Choroid plexus epithelial cell (primary cell): Measurements from ENCODE around the gene ACTL10.

ENCODE experiments used
- DNase-seq: peaks from one replicate; pipeline ENCODE4 v3.0.0-alpha.2; 2010; ENCODE audit warnings: low read depth
- H3K4me3 ChIP-seq: 2 replicates; pipeline ENCODE4 v1.5.1; 2011; ENCODE audit warnings: low read depth, mild to moderate bottlenecking, control low read depth, low read length, moderate library complexity
- CTCF ChIP-seq: conservative IDR thresholded peaks from 2 replicates; pipeline ENCODE4 v1.5.1; 2011; ENCODE audit warnings: low read depth, mild to moderate bottlenecking, control low read depth, inconsistent platforms, low read length, moderate library complexity

The ACTL10 gene

GRCh38 chr20:33702861-33703260 lies 36.1 kb downstream of the ACTL10 start:
- TF ChIP-seq CTCF, result no peak
- no peak for DNase-seq
- no peak overlapping the region for H3K4me3 ChIP-seq

- no peak for DNase-seq
Observed at GRCh38 chr20:33703498-33704137, 36.9 kb downstream of the ACTL10 start.

GRCh38 chr20:33704197-33704924 lies 37.6 kb downstream of the ACTL10 start:
- no peak overlapping the region for H3K4me3 ChIP-seq
- no peak for DNase-seq
- no peak for TF ChIP-seq CTCF

More at GRCh38 chr20:33703498-33704137, 36.9 kb downstream of the ACTL10 start:
- H3K4me3 ChIP-seq, result no peak overlapping the region
- no peak for TF ChIP-seq CTCF

GRCh38 chr20:33707668-33708067 lies 40.9 kb downstream of the ACTL10 start:
- DNase-seq, result no peak
- TF ChIP-seq CTCF, result no peak
- no peak overlapping the region for H3K4me3 ChIP-seq

GRCh38 chr20:33709398-33709797 lies 42.7 kb downstream of the ACTL10 start:
- no peak for TF ChIP-seq CTCF
- DNase-seq, result no peak

GRCh38 chr20:33709905-33710541 lies 43.3 kb downstream of the ACTL10 start:
- no peak overlapping the region for H3K4me3 ChIP-seq
- TF ChIP-seq CTCF, result no peak
- DNase-seq, result no peak

More at GRCh38 chr20:33709398-33709797, 42.7 kb downstream of the ACTL10 start:
- H3K4me3 ChIP-seq, result no peak overlapping the region
